ENCODE measurements around the gene INTS1. TPM values are rescaled to one million over a fixed set of nuclear protein-coding genes. Genes with fewer than 3 reads are reported as not detected.
A peak's percentile ranks its signal among the peaks of the same experiment; 100 is the strongest.

Gene INTS1
- total RNA-seq, 1 donor, result 66.2 TPM

- Histone ChIP-seq H3K27me3 (ENCODE audit: insufficient read depth, low read length) (no peaks in the 10 kb centered on the region), H2AFZ (ENCODE audit: low read length) (no peak overlapping the region), H3K4me3 (ENCODE audit: insufficient read depth, low read length) (no peak overlapping the region), H3K4me1 (ENCODE audit: insufficient read depth, low read length) (no peaks in the 10 kb centered on the region), H4K20me1 (ENCODE audit: insufficient read depth, low read length) (peaks cover 10% of the 10 kb centered on the region), H3K9me3 (ENCODE audit: low read depth, low read length) (no peaks in the 10 kb centered on the region), H3K36me3 (ENCODE audit: insufficient read depth, low read length) (peaks cover 18% of the 10 kb centered on the region), H3K27ac (ENCODE audit: low read depth, low read length) (no peak overlapping the region), H3K4me2 (ENCODE audit: insufficient read depth, low read length) (no peak overlapping the region), H3K79me2 (ENCODE audit: insufficient read depth, low read length) (no peaks in the 10 kb centered on the region)
- TF ChIP-seq CTCF (IDR thresholded peaks at IDR 0.05; ENCODE audit: extremely low read depth, low read depth, low read length), result no peak
- DNase-seq (ENCODE audit: insufficient read length, low spot score, missing footprints), result no peak
Observed at GRCh38 chr7:1475991-1476390, 28.2 kb downstream of the INTS1 start.

- Histone ChIP-seq H3K79me2 (ENCODE audit: insufficient read depth, low read length) (no peaks in the 10 kb centered on the region), H4K20me1 (ENCODE audit: insufficient read depth, low read length) (peaks cover 10% of the 10 kb centered on the region), H3K4me2 (ENCODE audit: insufficient read depth, low read length) (no peak overlapping the region), H2AFZ (ENCODE audit: low read length) (no peak overlapping the region), H3K4me3 (ENCODE audit: insufficient read depth, low read length) (no peak overlapping the region), H3K9me3 (ENCODE audit: low read depth, low read length) (no peaks in the 10 kb centered on the region), H3K27me3 (ENCODE audit: insufficient read depth, low read length) (no peaks in the 10 kb centered on the region), H3K36me3 (ENCODE audit: insufficient read depth, low read length) (peaks cover 19% of the 10 kb centered on the region), H3K27ac (ENCODE audit: low read depth, low read length) (no peak overlapping the region), H3K4me1 (ENCODE audit: insufficient read depth, low read length) (no peaks in the 10 kb centered on the region)
- TF ChIP-seq CTCF (IDR thresholded peaks at IDR 0.05; ENCODE audit: extremely low read depth, low read depth, low read length), result no peak
- no peak for DNase-seq (ENCODE audit: insufficient read length, low spot score, missing footprints)
Observed at GRCh38 chr7:1475393-1475792, 28.8 kb downstream of the INTS1 start.

GRCh38 chr7:1474736-1475135 lies 29.5 kb downstream of the INTS1 start:
- Histone ChIP-seq H3K27me3 (ENCODE audit: insufficient read depth, low read length) (no peaks in the 10 kb centered on the region), H4K20me1 (ENCODE audit: insufficient read depth, low read length) (peaks cover 10% of the 10 kb centered on the region), H3K4me1 (ENCODE audit: insufficient read depth, low read length) (no peaks in the 10 kb centered on the region), H3K79me2 (ENCODE audit: insufficient read depth, low read length) (no peaks in the 10 kb centered on the region), H3K4me3 (ENCODE audit: insufficient read depth, low read length) (no peak overlapping the region), H2AFZ (ENCODE audit: low read length) (no peak overlapping the region), H3K4me2 (ENCODE audit: insufficient read depth, low read length) (no peak overlapping the region), H3K27ac (ENCODE audit: low read depth, low read length) (no peak overlapping the region), H3K9me3 (ENCODE audit: low read depth, low read length) (no peaks in the 10 kb centered on the region), H3K36me3 (ENCODE audit: insufficient read depth, low read length) (peaks cover 16% of the 10 kb centered on the region)
- no peak for DNase-seq (ENCODE audit: insufficient read length, low spot score, missing footprints)
- no peak for TF ChIP-seq CTCF (IDR thresholded peaks at IDR 0.05; ENCODE audit: extremely low read depth, low read depth, low read length)

- Histone ChIP-seq H2AFZ (ENCODE audit: low read length) (no peak overlapping the region), H3K36me3 (ENCODE audit: insufficient read depth, low read length) (peaks cover 22% of the 10 kb centered on the region), H3K79me2 (ENCODE audit: insufficient read depth, low read length) (no peaks in the 10 kb centered on the region), H4K20me1 (ENCODE audit: insufficient read depth, low read length) (peaks cover 10% of the 10 kb centered on the region), H3K27ac (ENCODE audit: low read depth, low read length) (no peak overlapping the region), H3K4me2 (ENCODE audit: insufficient read depth, low read length) (no peak overlapping the region), H3K4me1 (ENCODE audit: insufficient read depth, low read length) (no peaks in the 10 kb centered on the region), H3K9me3 (ENCODE audit: low read depth, low read length) (no peaks in the 10 kb centered on the region), H3K27me3 (ENCODE audit: insufficient read depth, low read length) (no peaks in the 10 kb centered on the region), H3K4me3 (ENCODE audit: insufficient read depth, low read length) (no peak overlapping the region)
- DNase-seq (ENCODE audit: insufficient read length, low spot score, missing footprints), result peak; percentile 100
- peak; percentile 74 for TF ChIP-seq CTCF (IDR thresholded peaks at IDR 0.05; ENCODE audit: extremely low read depth, low read depth, low read length)
Observed at GRCh38 chr7:1473864-1474512, 30.2 kb downstream of the INTS1 start.
